ENCODE data around the gene RGL2. TPM values are rescaled to one million over a fixed set of nuclear protein-coding genes. Genes with fewer than 3 reads are reported as not detected.
"Not testable (repeated sequence)": the region's sequence is repeated elsewhere in the genome, so short reads cannot be mapped to it uniquely, and the experiment has no call there.

The RGL2 gene
- total RNA-seq, 1 experiment from 2014 or later: 54.6 TPM

GRCh38 chr6:33273924-33274902 is 24.5 kb downstream of the RGL2 start:
- DNase-seq (ENCODE audit: low read depth): no peak

- no peak for DNase-seq (ENCODE audit: low read depth)
Observed at GRCh38 chr6:33273129-33273923, 25.4 kb downstream of the RGL2 start.

GRCh38 chr6:33272275-33273128 is 26.2 kb downstream of the RGL2 start:
- DNase-seq (ENCODE audit: low read depth): no peak

- peak; percentile 100 for DNase-seq (ENCODE audit: low read depth)
Observed at GRCh38 chr6:33271468-33272274, 27.1 kb downstream of the RGL2 start, which contains the start of the genes RPS18 and VPS52. Gene RPS18 (plus strand): TSS chr6:33272075. CDS start chr6:33272120, 45 bp downstream. Gene VPS52 (minus strand): TSS chr6:33271876. CDS start chr6:33271675, 201 bp downstream.

GRCh38 chr6:33271117-33271467 is 27.6 kb downstream of the RGL2 start:
- DNase-seq (ENCODE audit: low read depth): peak; percentile 33

GRCh38 chr6:33264015-33264414 is 34.7 kb downstream of the RGL2 start:
- no peak for DNase-seq (ENCODE audit: low read depth)

- DNase-seq (ENCODE audit: low read depth): not testable (repeated sequence)
Observed at GRCh38 chr6:33262490-33262889, 36.3 kb downstream of the RGL2 start.

- DNase-seq (ENCODE audit: low read depth): peak; percentile 34
Observed at GRCh38 chr6:33259032-33259431, 39.7 kb downstream of the RGL2 start.

- no peak for DNase-seq (ENCODE audit: low read depth)
Observed at GRCh38 chr6:33254591-33254990, 44.2 kb downstream of the RGL2 start.

- peak; percentile 60 for DNase-seq (ENCODE audit: low read depth)
Observed at GRCh38 chr6:33252759-33253158, 46.0 kb downstream of the RGL2 start.

- peak; percentile 74 for DNase-seq (ENCODE audit: low read depth)
Observed at GRCh38 chr6:33251395-33252012, 47.2 kb downstream of the RGL2 start.

GRCh38 chr6:33250731-33251130 is 48.0 kb downstream of the RGL2 start:
- no peak for DNase-seq (ENCODE audit: low read depth)

GRCh38 chr6:33249732-33250630 is 48.8 kb downstream of the RGL2 start:
- peak; percentile 99 for DNase-seq (ENCODE audit: low read depth)

GRCh38 chr6:33248932-33249731 is 49.6 kb downstream of the RGL2 start:
- DNase-seq (ENCODE audit: low read depth): peak; percentile 100

- DNase-seq (ENCODE audit: low read depth): peak; percentile 80
Observed at GRCh38 chr6:33248643-33248931, 50.2 kb downstream of the RGL2 start.

GRCh38 chr6:33247977-33248642 is 50.6 kb downstream of the RGL2 start:
- peak; percentile 91 for DNase-seq (ENCODE audit: low read depth)

- no peak for DNase-seq (ENCODE audit: low read depth)
Observed at GRCh38 chr6:33243476-33243875, 55.3 kb downstream of the RGL2 start.

GRCh38 chr6:33241968-33242367 is 56.8 kb downstream of the RGL2 start:
- no peak for DNase-seq (ENCODE audit: low read depth)

All from M059J (cell line).